Neural cell (in vitro differentiated cells): Measurements from ENCODE around the gene VEGFB. TPM values are rescaled to one million over a fixed set of nuclear protein-coding genes. Genes with fewer than 3 reads are reported as not detected.

ENCODE experiments used
- H2AFZ ChIP-seq: fragments of 200-600, 300-800 bp; sonication (generic), shearing (Covaris generic); 2 replicates; pipeline ENCODE4 v1.6.0; 2014; ENCODE audit warnings: low read depth, mild to moderate bottlenecking, antibody characterized with exemption, low read length, moderate library complexity
- H3F3A ChIP-seq: fragments of 200-600 bp; shearing (Covaris generic); 2 replicates; pipeline ENCODE4 v1.6.1; 2016; ENCODE audit warnings: mild to moderate bottlenecking, moderate library complexity, mixed read lengths, antibody characterized with exemption, low read length; ENCODE audit not compliant: insufficient read depth, poor library complexity, severe bottlenecking
- H3K27ac ChIP-seq: fragments of 200-600, 300-800 bp; sonication (generic), shearing (Covaris generic); 2 replicates; pipeline ENCODE4 v1.5.1; 2014; ENCODE audit warnings: mild to moderate bottlenecking, low read length, moderate library complexity
- H3K27me3 ChIP-seq: fragments of 300-800, 200-600 bp; sonication (generic), shearing (Covaris generic); 2 replicates; pipeline ENCODE4 v1.6.0; 2014; ENCODE audit warnings: mild to moderate bottlenecking, low read depth, low read length, moderate library complexity; ENCODE audit not compliant: insufficient read depth
- H3K36me3 ChIP-seq: fragments of 300-800, 200-600 bp; sonication (generic), shearing (Covaris generic); 2 replicates; pipeline ENCODE4 v1.5.1; 2014; ENCODE audit warnings: mild to moderate bottlenecking, antibody characterized with exemption, low read length, moderate library complexity; ENCODE audit not compliant: insufficient read depth
- H3K4me2 ChIP-seq: fragments of 300-800, 200-600 bp; sonication (generic), shearing (Covaris generic); 2 replicates; pipeline ENCODE4 v1.6.0; 2014; ENCODE audit warnings: mild to moderate bottlenecking, low read length
- H3K4me3 ChIP-seq: fragments of 300-800, 200-600 bp; sonication (generic), shearing (Covaris generic); 2 replicates; pipeline ENCODE4 v1.5.1; 2014; ENCODE audit warnings: mild to moderate bottlenecking, low read length, moderate library complexity
- H3K79me2 ChIP-seq: fragments of 200-600 bp; shearing (Covaris generic); replicated peaks from 2 replicates; pipeline ENCODE4 v1.6.0; 2014; ENCODE audit warnings: mild to moderate bottlenecking, low read length, moderate library complexity; ENCODE audit not compliant: insufficient read depth
- H3K9ac ChIP-seq: fragments of 300-800, 200-600 bp; sonication (generic), shearing (Covaris generic); 2 replicates; pipeline ENCODE4 v1.6.1; 2016; ENCODE audit warnings: mild to moderate bottlenecking, low read length, mixed read lengths
- H3K9me2 ChIP-seq: fragments of 200-600 bp; shearing (Covaris generic); 2 replicates; pipeline ENCODE4 v1.6.1; 2016; ENCODE audit warnings: mild to moderate bottlenecking, low read length, mixed read lengths; ENCODE audit not compliant: insufficient read depth
- H3K9me3 ChIP-seq: fragments of 200-600, 300-800 bp; sonication (generic), shearing (Covaris generic); 2 replicates; pipeline ENCODE4 v1.6.1; 2016; ENCODE audit warnings: mild to moderate bottlenecking, mixed run types, low read length, moderate library complexity, mixed read lengths
- H4K20me1 ChIP-seq: fragments of 200-600 bp; shearing (Covaris generic); 2 replicates; pipeline ENCODE4 v1.6.1; 2016; ENCODE audit warnings: mild to moderate bottlenecking, mixed run types; ENCODE audit not compliant: insufficient read depth
- EP300 ChIP-seq: fragments of 450-650 bp; conservative IDR thresholded peaks from 2 replicates; pipeline ENCODE4 v1.6.1; 2014; ENCODE audit warnings: antibody characterized with exemption, mild to moderate bottlenecking, moderate library complexity; ENCODE audit not compliant: poor library complexity, severe bottlenecking
- EZH2 ChIP-seq: fragments of 200-600, 300-800 bp; shearing (Covaris generic), sonication (generic); IDR thresholded peaks from 2 replicates; pipeline ENCODE4 v1.6.1; 2014; ENCODE audit warnings: antibody characterized with exemption, low read length, borderline replicate concordance, mild to moderate bottlenecking; ENCODE audit not compliant: insufficient read depth, poor library complexity, severe bottlenecking
- MXI1 ChIP-seq: fragments of 450-650 bp; conservative IDR thresholded peaks from 2 replicates; pipeline ENCODE4 v1.6.1; 2014; ENCODE audit warnings: antibody characterized with exemption, mild to moderate bottlenecking; ENCODE audit not compliant: poor library complexity, severe bottlenecking
- POLR2AphosphoS5 ChIP-seq: IDR thresholded peaks from 2 replicates; pipeline ENCODE4 v1.6.1; 2012
- RAD21 ChIP-seq: fragments of 450-650 bp; conservative IDR thresholded peaks from 2 replicates; pipeline ENCODE4 v1.6.1; 2014; ENCODE audit warnings: antibody characterized with exemption, mild to moderate bottlenecking, moderate library complexity
- SMC3 ChIP-seq: fragments of 450-650 bp; conservative IDR thresholded peaks from 2 replicates; pipeline ENCODE4 v1.6.1; 2014; ENCODE audit warnings: antibody characterized with exemption, mild to moderate bottlenecking, moderate library complexity; ENCODE audit not compliant: poor library complexity
- TAF1 ChIP-seq: IDR thresholded peaks from 2 replicates; pipeline ENCODE4 v1.6.1; 2012; ENCODE audit warnings: low read depth
- polyA plus RNA-seq: library from polyadenylated mRNA; depleted of rRNA; stranded (reverse); fragments of >200 nt; gene quantifications from 2 replicates; pipeline ENCODE4 v1.2.3, GENCODE V29; 2014
- TF ChIP-seq, protein P1 (sequence below): IDR thresholded peaks from 2 replicates; pipeline ENCODE4 v1.6.1; 2012; ENCODE audit warnings: borderline replicate concordance
- TF ChIP-seq, protein P2 (sequence below): fragments of 450-650 bp; IDR thresholded peaks from 2 replicates; pipeline ENCODE4 v1.5.1; 2014; ENCODE audit warnings: antibody characterized with exemption, mild to moderate bottlenecking, moderate library complexity; ENCODE audit not compliant: poor library complexity, severe bottlenecking

Gene VEGFB
- polyA plus RNA-seq, 1 donor from 2014 or later = 4.8 TPM

DNA sequence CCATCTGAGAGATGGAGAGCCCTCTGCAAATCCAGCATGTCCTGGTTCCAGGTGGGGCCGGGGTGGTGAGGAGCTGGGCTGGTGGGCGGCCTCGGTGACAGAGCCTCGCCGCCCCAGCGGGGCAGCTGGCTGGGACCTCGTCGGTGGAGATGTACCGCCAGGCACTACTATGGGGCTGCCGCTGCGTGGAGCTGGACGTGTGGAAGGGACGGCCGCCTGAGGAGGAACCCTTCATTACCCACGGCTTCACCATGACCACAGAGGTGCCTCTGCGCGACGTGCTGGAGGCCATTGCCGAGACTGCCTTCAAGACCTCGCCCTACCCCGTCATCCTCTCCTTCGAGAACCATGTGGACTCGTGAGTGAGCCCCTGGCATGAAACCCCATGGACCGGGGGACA, 24.0 kb downstream of the VEGFB start:
- Histone ChIP-seq H3K4me2 (no peak overlapping the region), H3F3A (no peaks in the 10 kb centered on the region), H3K9me3 (no peaks in the 10 kb centered on the region), H3K27ac (no peak overlapping the region), H3K36me3 (no peaks in the 10 kb centered on the region), H3K79me2 (no peaks in the 10 kb centered on the region), H3K9ac (no peak overlapping the region), H3K4me3 (no peak overlapping the region), H3K27me3 (no peaks in the 10 kb centered on the region), H2AFZ (no peak overlapping the region), H4K20me1 (no peaks in the 10 kb centered on the region), H3K9me2 (no peaks in the 10 kb centered on the region)
- TF ChIP-seq TAF1 = no peak
- TF ChIP-seq, protein P1, sequence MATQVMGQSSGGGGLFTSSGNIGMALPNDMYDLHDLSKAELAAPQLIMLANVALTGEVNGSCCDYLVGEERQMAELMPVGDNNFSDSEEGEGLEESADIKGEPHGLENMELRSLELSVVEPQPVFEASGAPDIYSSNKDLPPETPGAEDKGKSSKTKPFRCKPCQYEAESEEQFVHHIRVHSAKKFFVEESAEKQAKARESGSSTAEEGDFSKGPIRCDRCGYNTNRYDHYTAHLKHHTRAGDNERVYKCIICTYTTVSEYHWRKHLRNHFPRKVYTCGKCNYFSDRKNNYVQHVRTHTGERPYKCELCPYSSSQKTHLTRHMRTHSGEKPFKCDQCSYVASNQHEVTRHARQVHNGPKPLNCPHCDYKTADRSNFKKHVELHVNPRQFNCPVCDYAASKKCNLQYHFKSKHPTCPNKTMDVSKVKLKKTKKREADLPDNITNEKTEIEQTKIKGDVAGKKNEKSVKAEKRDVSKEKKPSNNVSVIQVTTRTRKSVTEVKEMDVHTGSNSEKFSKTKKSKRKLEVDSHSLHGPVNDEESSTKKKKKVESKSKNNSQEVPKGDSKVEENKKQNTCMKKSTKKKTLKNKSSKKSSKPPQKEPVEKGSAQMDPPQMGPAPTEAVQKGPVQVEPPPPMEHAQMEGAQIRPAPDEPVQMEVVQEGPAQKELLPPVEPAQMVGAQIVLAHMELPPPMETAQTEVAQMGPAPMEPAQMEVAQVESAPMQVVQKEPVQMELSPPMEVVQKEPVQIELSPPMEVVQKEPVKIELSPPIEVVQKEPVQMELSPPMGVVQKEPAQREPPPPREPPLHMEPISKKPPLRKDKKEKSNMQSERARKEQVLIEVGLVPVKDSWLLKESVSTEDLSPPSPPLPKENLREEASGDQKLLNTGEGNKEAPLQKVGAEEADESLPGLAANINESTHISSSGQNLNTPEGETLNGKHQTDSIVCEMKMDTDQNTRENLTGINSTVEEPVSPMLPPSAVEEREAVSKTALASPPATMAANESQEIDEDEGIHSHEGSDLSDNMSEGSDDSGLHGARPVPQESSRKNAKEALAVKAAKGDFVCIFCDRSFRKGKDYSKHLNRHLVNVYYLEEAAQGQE = no peak
- TF ChIP-seq, protein P2, sequence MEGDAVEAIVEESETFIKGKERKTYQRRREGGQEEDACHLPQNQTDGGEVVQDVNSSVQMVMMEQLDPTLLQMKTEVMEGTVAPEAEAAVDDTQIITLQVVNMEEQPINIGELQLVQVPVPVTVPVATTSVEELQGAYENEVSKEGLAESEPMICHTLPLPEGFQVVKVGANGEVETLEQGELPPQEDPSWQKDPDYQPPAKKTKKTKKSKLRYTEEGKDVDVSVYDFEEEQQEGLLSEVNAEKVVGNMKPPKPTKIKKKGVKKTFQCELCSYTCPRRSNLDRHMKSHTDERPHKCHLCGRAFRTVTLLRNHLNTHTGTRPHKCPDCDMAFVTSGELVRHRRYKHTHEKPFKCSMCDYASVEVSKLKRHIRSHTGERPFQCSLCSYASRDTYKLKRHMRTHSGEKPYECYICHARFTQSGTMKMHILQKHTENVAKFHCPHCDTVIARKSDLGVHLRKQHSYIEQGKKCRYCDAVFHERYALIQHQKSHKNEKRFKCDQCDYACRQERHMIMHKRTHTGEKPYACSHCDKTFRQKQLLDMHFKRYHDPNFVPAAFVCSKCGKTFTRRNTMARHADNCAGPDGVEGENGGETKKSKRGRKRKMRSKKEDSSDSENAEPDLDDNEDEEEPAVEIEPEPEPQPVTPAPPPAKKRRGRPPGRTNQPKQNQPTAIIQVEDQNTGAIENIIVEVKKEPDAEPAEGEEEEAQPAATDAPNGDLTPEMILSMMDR = no peak
- no peak for TF ChIP-seq RAD21
- no peak for TF ChIP-seq MXI1
- TF ChIP-seq EZH2 = no peak
- TF ChIP-seq POLR2AphosphoS5 = no peak
- no peak for TF ChIP-seq SMC3
- no peak for TF ChIP-seq EP300

DNA sequence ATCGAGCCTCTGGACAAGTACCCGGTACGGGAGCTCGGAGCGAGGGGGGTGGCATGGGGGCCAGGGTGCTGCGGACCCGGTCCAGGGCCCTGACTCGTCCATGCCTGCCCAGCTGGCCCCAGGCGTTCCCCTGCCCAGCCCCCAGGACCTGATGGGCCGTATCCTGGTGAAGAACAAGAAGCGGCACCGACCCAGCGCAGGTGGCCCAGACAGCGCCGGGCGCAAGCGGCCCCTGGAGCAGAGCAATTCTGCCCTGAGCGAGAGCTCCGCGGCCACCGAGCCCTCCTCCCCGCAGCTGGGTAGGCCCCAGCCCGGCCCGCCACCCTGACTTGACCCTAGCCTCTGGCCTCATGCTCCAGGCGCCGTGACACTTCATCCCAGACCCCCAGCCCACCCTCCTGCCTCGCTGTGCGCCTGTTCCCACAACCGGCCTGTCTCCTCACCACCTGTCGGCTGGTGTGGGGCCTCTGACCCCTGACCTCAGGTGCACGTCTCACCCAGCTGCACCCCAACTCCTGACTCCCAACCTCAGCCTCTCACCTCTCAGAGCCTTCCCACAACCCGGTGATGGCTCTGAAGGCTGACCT, 24.7 kb downstream of the VEGFB start:
- Histone ChIP-seq H3K27me3 (no peaks in the 10 kb centered on the region), H3K9me2 (no peaks in the 10 kb centered on the region), H3K4me3 (no peak overlapping the region), H4K20me1 (no peaks in the 10 kb centered on the region), H3K4me2 (no peak overlapping the region), H2AFZ (no peak overlapping the region), H3K79me2 (no peaks in the 10 kb centered on the region), H3K9ac (no peak overlapping the region), H3F3A (no peaks in the 10 kb centered on the region), H3K9me3 (no peaks in the 10 kb centered on the region), H3K36me3 (no peaks in the 10 kb centered on the region), H3K27ac (no peak overlapping the region)
- TF ChIP-seq, protein P2 = no peak
- no peak for TF ChIP-seq POLR2AphosphoS5
- no peak for TF ChIP-seq RAD21
- no peak for TF ChIP-seq EZH2
- TF ChIP-seq SMC3 = no peak
- no peak for TF ChIP-seq EP300
- TF ChIP-seq, protein P1 = no peak
- TF ChIP-seq TAF1 = no peak
- TF ChIP-seq MXI1 = no peak
